OCI-LY1 (cell line): ENCODE data around the gene PXT1.

Experiments
- EZH2 ChIP-seq: fragments of 200-600 bp; sonication (generic), shearing (Covaris generic); IDR thresholded peaks from 2 replicates; pipeline ENCODE4 v1.8.0; 2017; ENCODE audit warnings: borderline replicate concordance, mixed run types, mild to moderate bottlenecking, antibody characterized with exemption, low read length, moderate library complexity, mixed read lengths
- TF ChIP-seq, protein P1 (sequence below): fragments of 200-600 bp; sonication (generic), shearing (Covaris generic); IDR thresholded peaks from 2 replicates; pipeline ENCODE4 v1.5.1; 2017; ENCODE audit warnings: mild to moderate bottlenecking, antibody characterized with exemption, low read length, moderate library complexity, mixed read lengths

DNA sequence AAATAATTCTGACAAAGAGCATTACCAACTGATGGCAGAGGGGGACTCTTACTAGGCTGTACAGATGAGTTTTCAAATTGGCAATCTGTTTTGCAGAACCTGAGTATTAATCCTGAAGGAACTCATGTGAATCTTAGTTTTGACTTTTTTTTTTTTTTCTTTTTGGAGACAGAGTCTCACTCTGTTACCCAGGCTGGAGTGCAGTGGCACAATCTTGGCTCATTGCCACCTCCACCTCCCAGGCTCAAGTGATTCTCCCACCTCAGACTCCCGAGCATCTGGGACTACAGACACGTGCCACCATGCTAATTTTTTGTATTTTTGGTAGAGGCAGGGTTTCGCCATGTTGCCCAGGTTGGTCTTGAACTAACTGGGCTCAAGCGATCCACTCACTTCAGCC, 49.4 kb upstream of the PXT1 start:
- TF ChIP-seq, protein P1, sequence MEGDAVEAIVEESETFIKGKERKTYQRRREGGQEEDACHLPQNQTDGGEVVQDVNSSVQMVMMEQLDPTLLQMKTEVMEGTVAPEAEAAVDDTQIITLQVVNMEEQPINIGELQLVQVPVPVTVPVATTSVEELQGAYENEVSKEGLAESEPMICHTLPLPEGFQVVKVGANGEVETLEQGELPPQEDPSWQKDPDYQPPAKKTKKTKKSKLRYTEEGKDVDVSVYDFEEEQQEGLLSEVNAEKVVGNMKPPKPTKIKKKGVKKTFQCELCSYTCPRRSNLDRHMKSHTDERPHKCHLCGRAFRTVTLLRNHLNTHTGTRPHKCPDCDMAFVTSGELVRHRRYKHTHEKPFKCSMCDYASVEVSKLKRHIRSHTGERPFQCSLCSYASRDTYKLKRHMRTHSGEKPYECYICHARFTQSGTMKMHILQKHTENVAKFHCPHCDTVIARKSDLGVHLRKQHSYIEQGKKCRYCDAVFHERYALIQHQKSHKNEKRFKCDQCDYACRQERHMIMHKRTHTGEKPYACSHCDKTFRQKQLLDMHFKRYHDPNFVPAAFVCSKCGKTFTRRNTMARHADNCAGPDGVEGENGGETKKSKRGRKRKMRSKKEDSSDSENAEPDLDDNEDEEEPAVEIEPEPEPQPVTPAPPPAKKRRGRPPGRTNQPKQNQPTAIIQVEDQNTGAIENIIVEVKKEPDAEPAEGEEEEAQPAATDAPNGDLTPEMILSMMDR: no peak
- no peak for TF ChIP-seq EZH2
